WTC11 (cell line): ENCODE data around the gene NFIC.

Source experiments
- ATF1 ChIP-seq: sonication (generic); formaldehyde crosslinking; IDR thresholded peaks from 2 replicates; pipeline ENCODE4 v1.8.1; 2023; ENCODE audit warnings: mild to moderate bottlenecking, moderate library complexity, missing genetic modification reagents
- CREB1 ChIP-seq: sonication (generic); formaldehyde crosslinking; IDR thresholded peaks from 2 replicates; pipeline ENCODE4 v1.8.0; 2023; ENCODE audit warnings: mild to moderate bottlenecking, missing genetic modification reagents
- ESRRA ChIP-seq: sonication (generic); formaldehyde crosslinking; IDR thresholded peaks from 2 replicates; pipeline ENCODE4 v1.8.1; 2022; ENCODE audit warnings: mild to moderate bottlenecking, missing genetic modification reagents, borderline replicate concordance
- FOXJ3 ChIP-seq: sonication (generic); formaldehyde crosslinking; IDR thresholded peaks from 2 replicates; pipeline ENCODE4 v1.9.0; 2021; ENCODE audit warnings: missing genetic modification reagents, mild to moderate bottlenecking, borderline replicate concordance
- MXD4 ChIP-seq: fragments of 250-450 bp; sonication (Bioruptor Pico); IDR thresholded peaks from 2 replicates; pipeline ENCODE4 v1.8.0; 2021; ENCODE audit warnings: mild to moderate bottlenecking, moderate library complexity, borderline replicate concordance
- NR2C2 ChIP-seq: sonication (generic); formaldehyde crosslinking; IDR thresholded peaks from 2 replicates; pipeline ENCODE4 v1.8.0; 2022; ENCODE audit warnings: mild to moderate bottlenecking, missing genetic modification reagents
- NR3C1 ChIP-seq: sonication (generic); formaldehyde crosslinking; conservative IDR thresholded peaks from 2 replicates; pipeline ENCODE4 v1.8.1; 2023; ENCODE audit warnings: low read depth, mild to moderate bottlenecking, missing genetic modification reagents
- TEAD1 ChIP-seq: sonication (generic); formaldehyde crosslinking; IDR thresholded peaks from 2 replicates; pipeline ENCODE4 v1.8.0; 2022; ENCODE audit warnings: mild to moderate bottlenecking, missing genetic modification reagents
- TEAD4 ChIP-seq: sonication (generic); formaldehyde crosslinking; IDR thresholded peaks from 2 replicates; pipeline ENCODE4 v1.8.0; 2022; ENCODE audit warnings: mild to moderate bottlenecking, missing genetic modification reagents
- TF ChIP-seq, protein P1 (sequence below): sonication (generic); formaldehyde crosslinking; IDR thresholded peaks from 2 replicates; pipeline ENCODE4 v1.8.1; 2023; ENCODE audit warnings: mild to moderate bottlenecking, missing genetic modification reagents, moderate library complexity
- TF ChIP-seq, protein P2 (sequence below): fragments of 200-600 bp; IDR thresholded peaks from 2 replicates; pipeline ENCODE4 v1.8.0; 2022; ENCODE audit warnings: antibody characterized with exemption
- TF ChIP-seq, protein P3 (sequence below): fragments of 250-450 bp; sonication (Bioruptor Pico); IDR thresholded peaks from 2 replicates; pipeline ENCODE4 v2.1.2; 2022; ENCODE audit warnings: mild to moderate bottlenecking, moderate library complexity
- TF ChIP-seq, protein P4 (sequence below): sonication (generic); formaldehyde crosslinking; IDR thresholded peaks from 2 replicates; pipeline ENCODE4 v1.8.0; 2022; ENCODE audit warnings: mild to moderate bottlenecking, missing genetic modification reagents

DNA sequence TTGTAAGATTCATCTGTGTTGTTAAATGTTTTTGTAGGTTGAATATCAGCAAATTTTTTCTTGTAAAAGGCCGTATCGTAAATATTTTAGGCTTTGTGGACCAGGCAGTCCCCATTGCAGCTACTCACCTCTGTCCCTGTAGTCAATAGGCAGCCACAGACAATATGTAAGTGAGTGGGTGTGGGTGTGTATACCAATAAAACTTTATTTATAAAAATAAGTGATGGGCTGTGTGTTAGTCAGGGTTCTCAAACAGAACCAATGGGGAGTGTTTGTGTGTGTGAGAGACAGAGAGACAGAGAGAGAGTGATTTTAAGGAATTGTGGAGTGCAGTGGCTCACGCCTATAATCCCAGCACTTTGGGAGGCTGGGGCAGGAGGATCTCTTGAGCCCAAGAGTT is 37.6 kb upstream of the NFIC start:
- TF ChIP-seq, protein P1, sequence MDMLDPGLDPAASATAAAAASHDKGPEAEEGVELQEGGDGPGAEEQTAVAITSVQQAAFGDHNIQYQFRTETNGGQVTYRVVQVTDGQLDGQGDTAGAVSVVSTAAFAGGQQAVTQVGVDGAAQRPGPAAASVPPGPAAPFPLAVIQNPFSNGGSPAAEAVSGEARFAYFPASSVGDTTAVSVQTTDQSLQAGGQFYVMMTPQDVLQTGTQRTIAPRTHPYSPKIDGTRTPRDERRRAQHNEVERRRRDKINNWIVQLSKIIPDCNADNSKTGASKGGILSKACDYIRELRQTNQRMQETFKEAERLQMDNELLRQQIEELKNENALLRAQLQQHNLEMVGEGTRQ = no peak
- TF ChIP-seq, protein P2, sequence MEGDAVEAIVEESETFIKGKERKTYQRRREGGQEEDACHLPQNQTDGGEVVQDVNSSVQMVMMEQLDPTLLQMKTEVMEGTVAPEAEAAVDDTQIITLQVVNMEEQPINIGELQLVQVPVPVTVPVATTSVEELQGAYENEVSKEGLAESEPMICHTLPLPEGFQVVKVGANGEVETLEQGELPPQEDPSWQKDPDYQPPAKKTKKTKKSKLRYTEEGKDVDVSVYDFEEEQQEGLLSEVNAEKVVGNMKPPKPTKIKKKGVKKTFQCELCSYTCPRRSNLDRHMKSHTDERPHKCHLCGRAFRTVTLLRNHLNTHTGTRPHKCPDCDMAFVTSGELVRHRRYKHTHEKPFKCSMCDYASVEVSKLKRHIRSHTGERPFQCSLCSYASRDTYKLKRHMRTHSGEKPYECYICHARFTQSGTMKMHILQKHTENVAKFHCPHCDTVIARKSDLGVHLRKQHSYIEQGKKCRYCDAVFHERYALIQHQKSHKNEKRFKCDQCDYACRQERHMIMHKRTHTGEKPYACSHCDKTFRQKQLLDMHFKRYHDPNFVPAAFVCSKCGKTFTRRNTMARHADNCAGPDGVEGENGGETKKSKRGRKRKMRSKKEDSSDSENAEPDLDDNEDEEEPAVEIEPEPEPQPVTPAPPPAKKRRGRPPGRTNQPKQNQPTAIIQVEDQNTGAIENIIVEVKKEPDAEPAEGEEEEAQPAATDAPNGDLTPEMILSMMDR = no peak
- TF ChIP-seq NR2C2 (no peak), FOXJ3 (CRISPR knock-in tag) (no peak), NR3C1 (CRISPR knock-in tag) (no peak), CREB1 (CRISPR knock-in tag) (no peak), TEAD1 (CRISPR knock-in tag) (no peak), ATF1 (CRISPR knock-in tag) (no peak), TEAD4 (CRISPR knock-in tag) (no peak), MXD4 (CRISPR knock-in tag) (no peak), ESRRA (CRISPR knock-in tag) (no peak)
- TF ChIP-seq, protein P3, sequence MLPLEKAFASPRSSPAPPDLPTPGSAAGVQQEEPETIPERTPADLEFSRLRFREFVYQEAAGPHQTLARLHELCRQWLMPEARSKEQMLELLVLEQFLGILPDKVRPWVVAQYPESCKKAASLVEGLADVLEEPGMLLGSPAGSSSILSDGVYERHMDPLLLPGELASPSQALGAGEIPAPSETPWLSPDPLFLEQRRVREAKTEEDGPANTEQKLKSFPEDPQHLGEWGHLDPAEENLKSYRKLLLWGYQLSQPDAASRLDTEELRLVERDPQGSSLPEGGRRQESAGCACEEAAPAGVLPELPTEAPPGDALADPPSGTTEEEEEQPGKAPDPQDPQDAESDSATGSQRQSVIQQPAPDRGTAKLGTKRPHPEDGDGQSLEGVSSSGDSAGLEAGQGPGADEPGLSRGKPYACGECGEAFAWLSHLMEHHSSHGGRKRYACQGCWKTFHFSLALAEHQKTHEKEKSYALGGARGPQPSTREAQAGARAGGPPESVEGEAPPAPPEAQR (CRISPR knock-in tag) = no peak
- TF ChIP-seq, protein P4, sequence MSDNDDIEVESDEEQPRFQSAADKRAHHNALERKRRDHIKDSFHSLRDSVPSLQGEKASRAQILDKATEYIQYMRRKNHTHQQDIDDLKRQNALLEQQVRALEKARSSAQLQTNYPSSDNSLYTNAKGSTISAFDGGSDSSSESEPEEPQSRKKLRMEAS (CRISPR knock-in tag) = no peak
